ENCODE measurements around the gene NUDT9. TPM values are rescaled to one million over a fixed set of nuclear protein-coding genes. Genes with fewer than 3 reads are reported as not detected.
"Not testable (repeated sequence)": the region's sequence is repeated elsewhere in the genome, so short reads cannot be mapped to it uniquely, and the experiment has no call there.

NUDT9 gene
- total and polyA plus RNA-seq, 11 donors, result 17.1 to 56.6 (median 26.4) TPM

- intact Hi-C loops (cut with DNase I), result loop anchor here in 5 of 10 donors (2.0 to 5.0 kb wide), 2 partner anchors 38 to 39 kb away; partner anchors contain the start of gene SPARCL1 (in 5 of the 5)
These were observed 67.3 kb downstream of the NUDT9 start for GRCh38 chr4:87489678-87490077.

DNA sequence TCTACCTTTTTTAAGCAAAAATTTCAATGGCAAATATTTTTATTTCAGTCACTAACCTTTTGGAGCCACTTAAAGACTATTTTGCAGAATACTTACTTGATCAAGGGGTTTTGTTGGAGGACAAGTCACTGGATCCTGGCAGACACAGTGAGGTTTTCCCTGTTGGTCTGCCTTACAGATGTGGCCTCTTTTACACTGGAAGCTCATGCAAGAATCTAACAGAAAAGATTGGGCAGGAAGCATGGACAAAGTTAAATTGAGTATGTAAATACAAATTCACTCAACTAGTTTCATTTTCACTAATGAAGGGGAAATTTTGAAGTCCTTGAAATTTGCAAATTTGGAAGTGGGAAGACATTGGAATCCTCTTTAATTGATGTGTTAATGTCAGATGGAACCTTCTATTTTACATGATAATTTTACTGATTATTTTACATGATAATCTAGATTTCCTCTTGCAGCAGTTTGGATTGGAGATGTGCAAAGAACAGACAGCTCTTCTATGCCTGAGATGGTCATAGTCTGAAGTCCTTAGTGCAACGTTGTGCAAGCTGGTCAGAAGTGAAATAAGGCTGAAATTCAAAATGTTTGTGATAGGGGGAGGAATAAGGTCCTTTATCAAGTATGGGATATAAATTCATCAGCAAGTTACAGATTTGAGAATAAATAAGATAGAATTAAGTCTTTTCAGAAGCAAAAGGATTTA is 68.4 kb downstream of the NUDT9 start:
- Histone ChIP-seq H3K36me3 (peaks cover 0 to 89% (median 67%) of the 10 kb centered on the region in 9 donors), H3K9me3 (peaks cover 0 to 5% (median 0%) of the 10 kb centered on the region in 12 donors), H3K4me1 (peaks cover 0 to 50% (median 20%) of the 10 kb centered on the region in 12 donors), H3K4me3 (no peak overlapping the region), H3K27ac (peak overlapping the region in 11 of 12 donors; percentile 46 to 82 (median 61)), H3K27me3 (no peaks in the 10 kb centered on the region)
- WGBS, 4 donors, result 38 to 74% (median 52%) methylated on average over 1 of the region's 1 CpG
- ATAC-seq, result no peak
- intact Hi-C loops (cut with DNase I), result loop anchor here in 3 of 10 donors (5.0 kb wide), 1 partner anchor 36 kb away; the partner anchor contains the start of gene SPARCL1 (in 3 of the 3)
- no peak for DNase-seq
- no peak for TF ChIP-seq POLR2A (IDR thresholded peaks at IDR 0.05)
- TF ChIP-seq CTCF (IDR thresholded peaks at IDR 0.05), result no peak

More at GRCh38 chr4:87489678-87490077, 67.3 kb downstream of the NUDT9 start:
- DNase-seq (no peak), ATAC-seq (peak; percentile 85 to 98 (median 88))
- TF ChIP-seq POLR2A (IDR thresholded peaks at IDR 0.05), result no peak
- TF ChIP-seq CTCF (IDR thresholded peaks at IDR 0.05), result no peak
- Histone ChIP-seq H3K4me1 (peaks cover 0 to 50% (median 20%) of the 10 kb centered on the region in 12 donors), H3K36me3 (peaks cover 0 to 78% (median 56%) of the 10 kb centered on the region in 9 donors), H3K9me3 (peaks cover 0 to 9% (median 0%) of the 10 kb centered on the region in 12 donors), H3K27me3 (no peaks in the 10 kb centered on the region), H3K27ac (peak overlapping the region; percentile 2 to 82 (median 58)), H3K4me3 (no peak overlapping the region)
- 61 to 63% (median 62%) methylated on average over 2 of the region's 2 CpGs for WGBS, 4 donors

DNA sequence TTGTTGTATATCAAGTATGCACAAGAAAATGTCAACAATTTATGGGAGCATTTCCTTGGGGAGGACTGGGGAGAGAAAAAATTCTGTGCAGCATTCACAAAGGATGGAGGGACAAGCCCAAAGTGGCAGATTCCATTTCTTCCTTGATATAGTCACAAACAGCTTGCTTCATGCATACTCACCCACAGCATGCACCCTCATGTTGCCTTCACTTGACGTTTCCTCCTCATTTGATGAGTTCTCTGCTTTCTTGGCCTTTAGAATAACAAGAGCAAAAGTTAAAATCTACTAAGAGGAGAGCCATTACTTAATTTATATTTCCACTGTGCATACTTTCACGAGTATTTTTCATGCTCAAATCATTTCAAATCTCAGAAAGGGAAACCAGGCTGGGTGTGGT is 69.1 kb downstream of the NUDT9 start:
- peak overlapping the region in 2 of 12 donors; percentile 61 to 76 for H3K27ac ChIP-seq
- ATAC-seq, result no peak

GRCh38 chr4:87491851-87492250 is 69.5 kb downstream of the NUDT9 start:
- not testable (repeated sequence) for ATAC-seq

More for the DNA sequence above, 69.1 kb downstream of the NUDT9 start:
- no peak overlapping the region for H3K4me3 ChIP-seq
- intact Hi-C loops (cut with DNase I), result loop anchor here in 3 of 10 donors (5.0 kb wide), 1 partner anchor 36 kb away; the partner anchor contains the start of gene SPARCL1 (in 3 of the 3)
- H3K27me3 ChIP-seq, result no peaks in the 10 kb centered on the region
- peaks cover 0 to 50% (median 20%) of the 10 kb centered on the region in 12 donors for H3K4me1 ChIP-seq
- peaks cover 0 to 92% (median 72%) of the 10 kb centered on the region in 9 donors for H3K36me3 ChIP-seq
- WGBS, 4 donors, result 70 to 84% (median 74%) methylated on average over 2 of the region's 2 CpGs
- no peak for DNase-seq
- peaks cover 0 to 5% (median 0%) of the 10 kb centered on the region in 12 donors for H3K9me3 ChIP-seq
- TF ChIP-seq CTCF (IDR thresholded peaks at IDR 0.05), result no peak
- no peak for TF ChIP-seq POLR2A (IDR thresholded peaks at IDR 0.05)

More at GRCh38 chr4:87491851-87492250, 69.5 kb downstream of the NUDT9 start:
- H3K27me3 ChIP-seq, DNase-seq, H3K4me3 ChIP-seq, H3K9me3 ChIP-seq: not testable (repeated sequence)
- intact Hi-C loops (cut with DNase I), result loop anchor here in 3 of 10 donors (5.0 kb wide), 1 partner anchor 35 kb away; the partner anchor contains the start of gene SPARCL1 (in 3 of the 3)
- Histone ChIP-seq H3K36me3 (peaks cover 0 to 96% (median 75%) of the 10 kb centered on the region in 9 donors), H3K4me1 (peaks cover 0 to 50% (median 20%) of the 10 kb centered on the region in 12 donors), H3K27ac (peak overlapping the region in 7 of 12 donors; percentile 12 to 76 (median 47))
- WGBS, 4 donors, result 76 to 85% (median 78%) methylated on average over 2 of the region's 2 CpGs

Data from heart left ventricle (tissue), 16 donors.